A549 (cell line): ENCODE measurements around the gene KPNA2. TPM values are rescaled to one million over a fixed set of nuclear protein-coding genes. Genes with fewer than 3 reads are reported as not detected.

Source experiments
- ATAC-seq, 2 experiments: fragments of 200-7000 bp in 1 of 2; fragments of >200 bp in 1 of 2; cut with Nextera tagmentation in 1 of 2; cut with Tn5 transposase in 1 of 2; 3 replicates each; pipeline versions ENCODE4 v1.8.0 to v1.9.1; 2018 to 2020; ENCODE audit warnings: mild to moderate bottlenecking in 1 of 2, moderate library complexity in 1 of 2
- CTCF ChIA-PET: fragments of 300-600 bp; sonication (Branson Sonifier 250); formaldehyde crosslinking; extraction: SDS; loops from one replicate; lab custom pipeline; 2021; ENCODE audit warnings: antibody characterized with exemption, inconsistent platforms; lab: Yijun Ruan, JAX
- POLR2A ChIA-PET: fragments of 350-600 bp; formaldehyde crosslinking; extraction: SDS; loops from one replicate; lab custom pipeline; 2021; ENCODE audit warnings: antibody characterized with exemption, inconsistent platforms; lab: Yijun Ruan, JAX
- DNase-seq, 2 experiments: peaks; one replicate each; pipeline versions ENCODE4 v3.0.0 to v3.0.0-alpha.2; 2011 to 2016; ENCODE audit warnings: low read depth in 1 of 2, low spot score in 1 of 2
- FAIRE-seq: peaks from 2 replicates; lab custom pipeline; 2011; peaks lifted over from hg19 to GRCh38; lab: Jason Lieb, UNC
- H3K27ac ChIP-seq, 2 experiments: fragments of >200 bp; sonication (Bioruptor Twin); formaldehyde crosslinking; 3 replicates each; pipeline ENCODE4 v1.5.1; 2016 to 2017
- H3K4me1 ChIP-seq: fragments of >200 bp; sonication (Bioruptor Twin); formaldehyde crosslinking; 3 replicates; pipeline ENCODE4 v1.6.1; 2016
- H3K4me2 ChIP-seq: fragments of >200 bp; sonication (Bioruptor Twin); formaldehyde crosslinking; 3 replicates; pipeline ENCODE4 v1.6.1; 2016
- H3K4me3 ChIP-seq: fragments of >200 bp; sonication (Bioruptor Twin); formaldehyde crosslinking; 3 replicates; pipeline ENCODE4 v1.5.1; 2016
- H3K9me3 ChIP-seq: fragments of >200 bp; sonication (Bioruptor Twin); formaldehyde crosslinking; 3 replicates; pipeline ENCODE4 v1.6.1; 2016
- ATOH8 ChIP-seq: fragments of 250-450 bp; sonication (Bioruptor Pico); IDR thresholded peaks from 2 replicates; pipeline ENCODE4 v1.5.0; 2020; ENCODE audit warnings: low read depth, mild to moderate bottlenecking, moderate library complexity
- CBX8 ChIP-seq: fragments of 200-600 bp; sonication (generic); IDR thresholded peaks from 2 replicates; pipeline ENCODE4 v1.6.1; 2016
- CTCF ChIP-seq: fragments of >200 bp; sonication (Bioruptor Twin); formaldehyde crosslinking; IDR thresholded peaks from 3 replicates; pipeline ENCODE4 v1.5.1; 2016
- GATA3 ChIP-seq: IDR thresholded peaks from 2 replicates; pipeline ENCODE4 v1.6.1; 2012; ENCODE audit warnings: borderline replicate concordance
- HMGXB4 ChIP-seq: fragments of 250-450 bp; sonication (Bioruptor Pico); IDR thresholded peaks from 2 replicates; pipeline ENCODE4 v1.5.0; 2021; ENCODE audit warnings: mild to moderate bottlenecking, moderate library complexity, borderline replicate concordance
- HOXB13 ChIP-seq: fragments of 250-450 bp; sonication (Bioruptor Pico); IDR thresholded peaks from 2 replicates; pipeline ENCODE4 v1.5.0; 2020; ENCODE audit warnings: low read depth, mild to moderate bottlenecking, moderate library complexity
- KDM5A ChIP-seq: fragments of 200-600 bp; sonication (generic); IDR thresholded peaks from 2 replicates; pipeline ENCODE4 v1.6.1; 2016; ENCODE audit warnings: antibody characterized with exemption, mild to moderate bottlenecking
- MAFK ChIP-seq: fragments of 450-650 bp; IDR thresholded peaks from 2 replicates; pipeline ENCODE4 v1.6.1; 2014; ENCODE audit not compliant: partially characterized antibody
- MYC ChIP-seq: IDR thresholded peaks from 2 replicates; pipeline ENCODE4 v1.6.1; 2012; ENCODE audit warnings: mild to moderate bottlenecking, inconsistent platforms, low read length, improper control_type of control experiment, borderline replicate concordance
- NPAS2 ChIP-seq: fragments of 250-450 bp; sonication (Bioruptor Pico); IDR thresholded peaks from 2 replicates; pipeline ENCODE4 v1.8.0; 2022; ENCODE audit warnings: mild to moderate bottlenecking, moderate library complexity, borderline replicate concordance
- NR3C1 ChIP-seq: fragments of >200 bp; sonication (Bioruptor Twin); formaldehyde crosslinking; IDR thresholded peaks from 3 replicates; pipeline ENCODE4 v1.6.1; 2017
- POLR2AphosphoS2 ChIP-seq: conservative IDR thresholded peaks from 2 replicates; pipeline ENCODE4 v1.6.1; 2012; ENCODE audit warnings: low read length, improper control_type of control experiment, inconsistent platforms
- RAD21 ChIP-seq, 2 experiments: fragments of >200 bp in 1 of 2; sonication (Bioruptor Twin) in 1 of 2; formaldehyde crosslinking in 1 of 2; IDR thresholded peaks in 1 of 2; conservative IDR thresholded peaks in 1 of 2; 2 replicates in 1 of 2; 3 replicates in 1 of 2; pipeline ENCODE4 v1.6.1; 2012 to 2018; ENCODE audit warnings: inconsistent platforms in 1 of 2
- RCOR1 ChIP-seq: fragments of 150-350 bp; IDR thresholded peaks from 2 replicates; pipeline ENCODE4 v1.6.1; 2014; ENCODE audit warnings: antibody characterized with exemption, low read length, low read depth
- RNF2 ChIP-seq: fragments of 200-600 bp; sonication (generic); IDR thresholded peaks from 2 replicates; pipeline ENCODE4 v1.6.1; 2016; ENCODE audit warnings: low read depth, mild to moderate bottlenecking, antibody characterized with exemption, moderate library complexity, borderline replicate concordance
- TFCP2L1 ChIP-seq: fragments of 250-450 bp; sonication (Bioruptor Pico); IDR thresholded peaks from 2 replicates; pipeline ENCODE4 v1.5.0; 2021; ENCODE audit warnings: mild to moderate bottlenecking
- ZC3H11A ChIP-seq: fragments of 450-650 bp; IDR thresholded peaks from 2 replicates; pipeline ENCODE4 v1.6.1; 2014; ENCODE audit warnings: antibody characterized with exemption, mild to moderate bottlenecking
- ZNF302 ChIP-seq: fragments of 250-450 bp; sonication (Bioruptor Pico); IDR thresholded peaks from 2 replicates; pipeline ENCODE4 v1.9.0; 2021; ENCODE audit warnings: inconsistent platforms, mild to moderate bottlenecking, moderate library complexity
- WGBS: methylation state at CpG from one replicate; pipeline ENCODE4 v1.1.6; 2017; ENCODE audit errors: missing lambda C conversion rate; 5-methylcytosine and 5-hydroxymethylcytosine counted together
- polyA plus RNA-seq, 4 experiments: library from polyadenylated mRNA; depleted of rRNA in 3 of 4; stranded (reverse); fragments of >200 nt; fragmentation: RNase III in 1 of 4; extraction: RNeasy Plus Mini Kit Qiagen cat#74134 plus additional on column Dnase treatment in 1 of 4; gene quantifications; 2 replicates in 3 of 4; 3 replicates in 1 of 4; pipeline ENCODE4 v1.2.3, GENCODE V29; 2011 to 2017
- TF ChIP-seq, protein P1 (sequence below): fragments of >200 bp; sonication (Bioruptor Twin); formaldehyde crosslinking; IDR thresholded peaks from 2 replicates; pipeline ENCODE4 v1.6.1; 2016
- TF ChIP-seq, protein P2 (sequence below): IDR thresholded peaks from 2 replicates; pipeline ENCODE4 v1.6.1; 2012
- TF ChIP-seq, protein P3 (sequence below): fragments of 150-350 bp; IDR thresholded peaks from 2 replicates; pipeline ENCODE4 v1.6.1; 2014; ENCODE audit warnings: low read depth, mild to moderate bottlenecking, low read length
- TF ChIP-seq, protein P4 (sequence below): fragments of >200 bp; sonication (Bioruptor Twin); formaldehyde crosslinking; IDR thresholded peaks from 3 replicates; pipeline ENCODE4 v1.6.1; 2016
- TF ChIP-seq, protein P5 (sequence below): IDR thresholded peaks from 2 replicates; pipeline ENCODE4 v1.6.1; 2012

Gene KPNA2
- polyA plus RNA-seq, 2 of the 4 experiments (the other 2 are of a cell fraction) = 382 to 700 TPM

GRCh38 chr17:68053231-68054013 lies 17.9 kb downstream of the KPNA2 start:
- 84% methylated on average over 9 of the region's 9 CpGs for WGBS
- H3K4me2 ChIP-seq = no peak overlapping the region
- CTCF ChIA-PET = interaction anchor here (0.7 to 1.6 kb wide), 3 partner anchors 147 to 413 kb away, joined by 3 to 4 read pairs (median 4); no protein-coding TSS in a partner anchor
- no peak overlapping the region for H3K4me3 ChIP-seq
- no peaks in the 10 kb centered on the region; the same call in 2 of the 3 replicates for H3K4me1 ChIP-seq
- ATAC-seq (no peak), FAIRE-seq (no peak), DNase-seq (no peak)
- no peak for TF ChIP-seq MAFK
- no peak for TF ChIP-seq NPAS2 (CRISPR knock-in tag)
- TF ChIP-seq CTCF = no peak
- TF ChIP-seq POLR2AphosphoS2 = no peak
- no peak for TF ChIP-seq RNF2
- no peak for TF ChIP-seq TFCP2L1 (CRISPR knock-in tag)
- TF ChIP-seq HOXB13 = no peak
- TF ChIP-seq ATOH8 (CRISPR knock-in tag) = no peak
- no peak for TF ChIP-seq HMGXB4
- TF ChIP-seq, protein P1, sequence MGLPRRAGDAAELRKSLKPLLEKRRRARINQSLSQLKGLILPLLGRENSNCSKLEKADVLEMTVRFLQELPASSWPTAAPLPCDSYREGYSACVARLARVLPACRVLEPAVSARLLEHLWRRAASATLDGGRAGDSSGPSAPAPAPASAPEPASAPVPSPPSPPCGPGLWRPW = no peak
- TF ChIP-seq ZC3H11A = no peak
- TF ChIP-seq RCOR1 = no peak
- no peak for TF ChIP-seq GATA3
- TF ChIP-seq, protein P2, sequence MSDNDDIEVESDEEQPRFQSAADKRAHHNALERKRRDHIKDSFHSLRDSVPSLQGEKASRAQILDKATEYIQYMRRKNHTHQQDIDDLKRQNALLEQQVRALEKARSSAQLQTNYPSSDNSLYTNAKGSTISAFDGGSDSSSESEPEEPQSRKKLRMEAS = no peak
- TF ChIP-seq, protein P3, sequence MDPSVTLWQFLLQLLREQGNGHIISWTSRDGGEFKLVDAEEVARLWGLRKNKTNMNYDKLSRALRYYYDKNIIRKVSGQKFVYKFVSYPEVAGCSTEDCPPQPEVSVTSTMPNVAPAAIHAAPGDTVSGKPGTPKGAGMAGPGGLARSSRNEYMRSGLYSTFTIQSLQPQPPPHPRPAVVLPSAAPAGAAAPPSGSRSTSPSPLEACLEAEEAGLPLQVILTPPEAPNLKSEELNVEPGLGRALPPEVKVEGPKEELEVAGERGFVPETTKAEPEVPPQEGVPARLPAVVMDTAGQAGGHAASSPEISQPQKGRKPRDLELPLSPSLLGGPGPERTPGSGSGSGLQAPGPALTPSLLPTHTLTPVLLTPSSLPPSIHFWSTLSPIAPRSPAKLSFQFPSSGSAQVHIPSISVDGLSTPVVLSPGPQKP = no peak
- TF ChIP-seq KDM5A = no peak
- H3K9me3 ChIP-seq = no peaks in the 10 kb centered on the region
- H3K27ac ChIP-seq = no peak overlapping the region
- POLR2A ChIA-PET = no interaction called here

- 71% methylated on average over 11 of the region's 11 CpGs for WGBS
- DNase-seq = no peak
- no peak for ATAC-seq
- H3K4me2 ChIP-seq = no peak overlapping the region
- ChIA-PET POLR2A (no interaction called here), CTCF (interaction anchor here (0.7 to 1.1 kb wide), 2 partner anchors 43 to 409 kb away, joined by 3 read pairs; no protein-coding TSS in a partner anchor)
- H3K4me3 ChIP-seq = no peak overlapping the region
- no peak for FAIRE-seq
- no peaks in the 10 kb centered on the region; the same call in 2 of the 3 replicates for H3K4me1 ChIP-seq
- no peaks in the 10 kb centered on the region for H3K9me3 ChIP-seq
- H3K27ac ChIP-seq = no peak overlapping the region
- no peak for TF ChIP-seq NR3C1
- TF ChIP-seq, protein P4, sequence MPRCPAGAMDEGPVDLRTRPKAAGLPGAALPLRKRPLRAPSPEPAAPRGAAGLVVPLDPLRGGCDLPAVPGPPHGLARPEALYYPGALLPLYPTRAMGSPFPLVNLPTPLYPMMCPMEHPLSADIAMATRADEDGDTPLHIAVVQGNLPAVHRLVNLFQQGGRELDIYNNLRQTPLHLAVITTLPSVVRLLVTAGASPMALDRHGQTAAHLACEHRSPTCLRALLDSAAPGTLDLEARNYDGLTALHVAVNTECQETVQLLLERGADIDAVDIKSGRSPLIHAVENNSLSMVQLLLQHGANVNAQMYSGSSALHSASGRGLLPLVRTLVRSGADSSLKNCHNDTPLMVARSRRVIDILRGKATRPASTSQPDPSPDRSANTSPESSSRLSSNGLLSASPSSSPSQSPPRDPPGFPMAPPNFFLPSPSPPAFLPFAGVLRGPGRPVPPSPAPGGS = no peak
- no peak for TF ChIP-seq MYC
- TF ChIP-seq NPAS2 (CRISPR knock-in tag) = no peak
- TF ChIP-seq CBX8 = no peak
- TF ChIP-seq, protein P5, sequence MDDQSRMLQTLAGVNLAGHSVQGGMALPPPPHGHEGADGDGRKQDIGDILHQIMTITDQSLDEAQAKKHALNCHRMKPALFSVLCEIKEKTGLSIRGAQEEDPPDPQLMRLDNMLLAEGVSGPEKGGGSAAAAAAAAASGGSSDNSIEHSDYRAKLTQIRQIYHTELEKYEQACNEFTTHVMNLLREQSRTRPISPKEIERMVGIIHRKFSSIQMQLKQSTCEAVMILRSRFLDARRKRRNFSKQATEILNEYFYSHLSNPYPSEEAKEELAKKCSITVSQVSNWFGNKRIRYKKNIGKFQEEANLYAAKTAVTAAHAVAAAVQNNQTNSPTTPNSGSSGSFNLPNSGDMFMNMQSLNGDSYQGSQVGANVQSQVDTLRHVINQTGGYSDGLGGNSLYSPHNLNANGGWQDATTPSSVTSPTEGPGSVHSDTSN = no peak
- TF ChIP-seq ZNF302 (CRISPR knock-in tag) = no peak
- TF ChIP-seq HMGXB4 = no peak
- no peak for TF ChIP-seq RAD21 (conservative IDR thresholded peaks at IDR 0.05 in 1 of 2, IDR thresholded peaks at IDR 0.05 in 1 of 2)
These were observed 18.9 kb downstream of the KPNA2 start for GRCh38 chr17:68054296-68054900.
